Right forelimb (tissue), 1 donor: ENCODE data around the gene FBXO47.

Experiments used
- DNase-seq: peaks from one replicate; pipeline ENCODE4 v3.0.0-alpha.2; 2018

Gene FBXO47, protein sequence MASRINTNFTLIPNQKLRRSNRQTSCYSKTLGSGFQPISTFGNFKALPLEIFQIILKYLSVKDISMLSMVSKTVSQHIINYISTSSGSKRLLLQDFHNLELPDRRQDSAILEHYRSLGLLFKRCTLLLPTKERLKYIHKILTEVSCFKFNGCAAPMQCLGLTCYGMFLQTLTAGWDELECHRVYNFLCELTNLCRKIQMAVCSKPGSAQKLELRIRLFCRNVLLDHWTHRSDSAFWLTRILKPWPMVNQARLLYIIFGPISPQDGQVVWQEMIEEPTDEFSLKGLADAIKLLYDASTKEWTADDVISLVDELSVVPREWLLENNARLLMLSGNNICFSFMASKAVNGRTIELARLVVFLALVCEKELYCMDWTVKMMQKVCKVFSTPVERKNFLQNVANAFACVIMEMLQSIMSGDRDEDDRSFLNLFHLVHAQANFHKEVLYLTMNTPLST

GRCh38 chr17:38967290-38967738 lies at the start of gene FBXO47:
TSS of gene FBXO47 (minus strand) at chr17:38967403. CDS start at chr17:38963025, 4,378 bp downstream.
- peak; percentile 89 for DNase-seq

DNA sequence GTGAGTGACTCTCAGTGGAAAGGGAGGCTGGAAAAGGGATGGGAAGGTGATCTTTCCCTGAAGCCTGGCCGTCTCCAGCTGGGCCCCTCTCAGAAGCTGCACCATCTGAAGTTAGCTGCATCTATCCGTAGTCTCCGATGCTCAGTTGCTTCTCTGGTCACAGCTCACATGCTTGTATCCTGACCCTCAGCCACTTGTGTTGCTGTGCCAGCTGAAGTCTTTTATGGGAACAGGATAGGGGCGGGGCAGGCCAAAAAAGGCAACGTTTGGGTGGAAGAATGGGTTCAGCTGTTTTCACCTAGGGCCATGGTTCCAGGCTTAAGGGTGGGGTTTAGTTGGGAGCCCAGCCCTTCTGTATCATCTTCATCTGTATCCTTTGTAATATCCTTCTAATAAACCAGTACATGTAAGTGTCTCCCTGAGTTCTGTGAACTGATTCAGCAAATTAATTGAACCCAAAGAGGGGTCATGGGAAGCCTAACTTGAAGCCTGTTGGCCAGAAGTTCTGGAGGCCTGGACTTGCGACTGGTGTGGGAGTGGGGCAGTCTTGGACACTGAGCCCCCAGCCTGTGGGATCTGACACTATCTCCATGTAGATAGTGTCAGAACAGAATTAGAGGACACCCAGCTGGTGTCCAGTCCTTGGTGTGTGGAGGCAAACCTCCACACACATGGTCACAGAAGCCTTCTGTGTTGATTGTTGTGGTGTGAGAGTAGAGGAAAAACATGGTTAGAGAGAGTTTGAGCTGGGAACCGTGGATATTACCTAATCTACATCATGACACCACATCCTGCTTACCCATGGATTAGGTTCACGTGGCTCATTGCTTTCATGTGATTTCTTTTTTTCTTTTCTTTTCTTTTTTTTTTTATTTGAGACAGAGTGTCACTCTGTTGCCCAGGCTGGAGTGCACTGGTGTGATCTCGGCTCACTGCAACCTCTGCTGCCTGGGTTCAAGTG lies 49.3 kb upstream of the FBXO47 start:
- no peak for DNase-seq

GRCh38 chr17:39015546-39015935 lies 48.3 kb upstream of the FBXO47 start:
- DNase-seq: no peak

GRCh38 chr17:39014795-39015545 lies 47.8 kb upstream of the FBXO47 start:
- DNase-seq: no peak

DNA sequence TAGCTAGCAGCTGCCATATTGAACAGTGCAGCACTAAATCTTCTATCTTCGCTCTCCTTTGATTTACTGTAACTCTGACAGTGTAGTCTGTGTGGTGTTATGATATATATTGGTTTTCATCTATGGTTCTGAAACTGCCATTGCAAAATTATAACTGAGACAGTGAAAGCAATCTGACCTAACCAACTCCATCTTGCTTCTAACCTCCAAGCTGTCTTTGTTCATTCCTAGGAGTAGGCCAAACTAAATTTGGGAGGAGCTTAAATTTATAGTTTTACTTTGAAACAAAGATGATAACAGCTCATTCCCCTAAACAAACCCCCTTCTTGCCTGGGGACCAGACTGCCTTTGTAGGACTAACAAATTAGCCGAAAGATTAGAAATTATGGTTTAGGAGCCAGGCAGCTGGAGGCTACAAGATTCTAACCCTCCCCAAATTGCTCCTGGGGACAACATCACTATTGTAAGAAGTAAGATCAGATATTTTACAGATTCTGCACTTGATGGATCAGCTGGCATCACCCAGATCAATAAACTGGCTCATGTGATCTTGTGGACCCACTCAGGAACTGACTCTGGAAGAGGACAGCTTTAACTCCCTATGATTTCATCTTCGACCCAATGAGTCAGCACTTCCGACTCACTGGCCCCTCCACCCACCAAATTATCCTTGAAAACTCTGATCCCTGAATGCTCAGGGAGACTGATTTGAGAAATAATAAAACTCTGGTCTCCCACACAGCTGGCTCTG lies 47.0 kb upstream of the FBXO47 start:
- DNase-seq: no peak

- no peak for DNase-seq
Observed at GRCh38 chr17:39012725-39013124, 45.5 kb upstream of the FBXO47 start.

GRCh38 chr17:39011907-39012468 lies 44.8 kb upstream of the FBXO47 start:
- DNase-seq: no peak

DNA sequence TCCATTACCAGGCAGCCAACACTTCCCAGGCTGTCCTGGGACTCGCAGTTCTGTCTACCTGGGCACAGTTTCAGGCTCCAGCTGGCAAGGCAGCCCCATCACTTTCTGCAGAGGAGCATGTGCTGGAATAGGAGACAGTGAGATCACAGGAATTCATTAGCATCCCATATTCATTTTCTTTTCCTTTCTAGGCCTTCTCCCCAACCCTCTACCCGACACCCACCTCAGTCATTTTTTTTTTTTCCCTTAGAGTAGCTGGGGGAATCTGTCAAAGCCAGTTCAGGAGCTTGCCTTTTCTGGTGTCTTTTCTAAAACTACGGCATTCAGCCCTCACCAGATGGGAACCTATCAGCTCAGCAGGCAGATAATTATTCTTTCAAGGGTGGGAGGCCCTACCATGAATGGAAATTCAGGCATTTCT lies 42.4 kb upstream of the FBXO47 start:
- DNase-seq: no peak

DNA sequence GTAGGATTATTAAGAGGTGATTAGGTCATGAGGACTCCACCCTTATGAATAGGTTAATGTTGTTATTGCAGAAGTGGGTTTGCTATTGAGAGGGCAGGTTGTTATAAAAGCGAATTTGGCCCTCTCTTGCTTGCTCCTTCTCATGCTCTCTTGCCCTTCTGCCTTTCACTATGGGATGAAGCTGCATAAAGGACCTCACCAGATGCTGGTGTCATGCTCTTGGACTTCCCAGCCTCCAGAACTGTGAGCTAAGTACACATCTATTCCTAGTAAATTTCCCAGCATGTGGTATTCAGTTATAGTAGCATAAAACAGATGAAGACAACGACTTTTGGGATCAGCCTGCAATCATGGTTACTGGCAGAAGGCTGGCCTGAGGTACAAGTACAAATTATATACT lies 41.4 kb upstream of the FBXO47 start:
- DNase-seq: no peak

- DNase-seq: no peak
Observed at GRCh38 chr17:39002991-39003715, 36.0 kb upstream of the FBXO47 start.

DNA sequence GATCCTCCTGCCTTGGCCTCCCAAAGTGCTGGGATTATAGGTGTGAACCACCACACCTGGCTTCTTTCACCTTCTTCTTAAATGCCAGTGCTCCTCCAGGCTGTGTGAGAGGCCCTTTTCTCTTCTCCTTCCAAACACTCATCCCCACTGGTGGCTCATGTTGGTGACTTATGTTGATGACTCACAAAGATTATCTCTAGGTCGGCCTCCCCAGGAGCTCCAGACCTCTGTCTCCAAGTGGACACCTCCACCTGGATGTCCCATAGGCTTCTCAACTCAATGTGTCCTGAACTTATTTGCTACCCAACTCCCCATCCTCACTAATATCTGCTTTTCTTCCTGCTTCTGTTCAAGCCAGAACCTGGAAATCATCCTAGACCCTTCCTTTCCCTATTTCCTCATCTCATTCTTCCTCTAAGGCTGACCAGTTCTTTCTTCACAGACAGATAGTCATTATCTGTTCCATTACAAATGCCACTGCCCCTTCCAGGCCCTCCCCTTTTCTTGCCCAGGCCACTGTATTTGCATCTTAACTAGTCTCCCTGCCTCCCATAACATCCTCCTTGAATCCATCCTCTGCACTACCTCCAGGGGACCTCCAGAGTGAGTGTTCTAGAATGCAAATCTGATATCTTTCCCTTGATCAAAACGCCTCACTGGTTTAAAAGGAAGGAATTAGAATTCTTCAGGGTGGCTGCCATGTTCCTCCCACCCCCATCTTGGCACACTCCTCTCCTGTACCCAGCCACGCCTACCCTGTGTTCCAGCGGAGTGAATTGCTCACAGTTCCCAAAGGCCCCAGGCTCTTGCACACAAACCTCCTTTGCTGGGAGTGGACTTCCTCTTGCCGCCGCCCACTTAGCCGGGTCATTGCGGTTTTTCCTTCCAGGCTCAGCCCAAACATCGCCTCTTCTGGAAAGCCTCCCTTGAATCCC lies 34.8 kb upstream of the FBXO47 start:
- DNase-seq: peak; percentile 67

DNA sequence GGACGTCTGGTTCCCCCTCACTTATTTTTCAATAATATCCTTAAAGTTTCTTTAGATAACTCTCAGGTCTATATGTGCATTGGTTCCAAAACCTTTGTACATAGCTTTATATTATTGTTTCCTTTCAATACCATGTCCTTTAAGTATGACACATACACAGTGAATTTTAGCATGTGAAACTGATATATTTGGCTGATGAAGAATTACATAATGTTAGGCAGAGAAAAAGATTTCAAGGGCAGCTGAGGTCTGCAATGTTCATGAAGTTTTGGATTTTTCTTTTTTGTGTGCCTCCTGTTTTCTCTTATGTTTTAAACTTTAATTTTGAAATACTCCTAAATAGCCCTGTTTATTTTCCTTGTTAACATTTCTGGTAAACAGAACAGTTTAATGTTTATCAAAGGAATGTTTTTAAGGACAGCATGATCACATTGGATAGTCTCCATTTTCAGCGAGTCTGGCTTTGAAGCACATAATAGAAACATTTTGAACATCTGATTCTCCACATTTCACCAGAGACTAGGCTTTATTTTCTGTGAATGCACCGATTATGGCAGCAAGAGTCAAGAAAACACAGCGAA lies 32.9 kb upstream of the FBXO47 start:
- no peak for DNase-seq

GRCh38 chr17:38996660-38997337 lies 29.6 kb upstream of the FBXO47 start:
- DNase-seq: no peak

DNA sequence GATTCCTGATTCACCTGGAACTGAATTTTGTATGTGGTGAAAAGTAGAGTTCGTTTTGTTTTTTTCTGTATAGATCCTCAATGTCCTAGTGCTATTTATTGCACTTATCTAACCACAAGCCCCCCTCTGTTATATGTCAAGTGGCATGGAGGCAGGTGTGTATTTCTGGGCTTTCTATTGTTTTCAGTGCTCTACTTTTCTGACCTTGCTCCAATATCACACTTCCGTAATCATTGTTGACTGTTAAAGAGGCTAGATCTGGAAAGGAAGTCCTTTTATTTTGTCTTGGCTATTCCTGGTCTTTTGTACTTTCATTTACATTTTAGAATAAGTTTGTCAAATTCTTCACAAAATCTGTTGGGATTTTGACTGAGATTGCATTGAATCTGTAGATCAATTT lies 26.8 kb upstream of the FBXO47 start:
- no peak for DNase-seq

GRCh38 chr17:38984666-38985065 lies 17.5 kb upstream of the FBXO47 start:
- no peak for DNase-seq

GRCh38 chr17:38982858-38983746 lies 15.9 kb upstream of the FBXO47 start:
- DNase-seq: peak; percentile 57

DNA sequence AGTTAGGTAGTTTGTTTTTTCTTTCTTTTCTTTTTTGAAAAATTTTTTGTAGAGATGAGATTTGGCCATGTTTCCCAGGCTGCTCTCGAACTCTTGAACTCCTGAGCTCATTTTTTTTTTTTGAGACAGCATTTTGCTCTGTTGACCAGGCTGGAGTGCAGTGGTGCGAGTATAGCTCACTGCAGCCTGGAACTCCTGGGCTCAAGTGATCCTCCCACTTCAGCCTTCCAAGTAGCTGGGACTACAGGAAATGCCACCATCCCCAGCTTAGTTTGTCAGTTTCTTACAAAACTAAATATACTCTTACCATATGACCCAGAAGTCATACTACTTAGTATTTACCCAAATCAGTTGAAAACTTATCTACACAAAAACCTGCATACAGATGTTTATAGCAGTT lies 14.4 kb upstream of the FBXO47 start:
- DNase-seq: no peak
